Ishikawa (cell line): ENCODE measurements around the gene RALGPS2.

ENCODE experiments used
- CEBPB ChIP-seq: IDR thresholded peaks from 2 replicates; pipeline ENCODE4 v1.6.1; 2012
- CREB1 ChIP-seq: IDR thresholded peaks from 2 replicates; pipeline ENCODE4 v1.6.1; 2012; ENCODE audit warnings: low read depth
- EGR1 ChIP-seq: IDR thresholded peaks from 2 replicates; pipeline ENCODE4 v1.6.1; 2012
- EP300 ChIP-seq: IDR thresholded peaks from 2 replicates; pipeline ENCODE4 v1.6.1; 2012; ENCODE audit warnings: borderline replicate concordance
- FOXM1 ChIP-seq: IDR thresholded peaks from 2 replicates; pipeline ENCODE4 v1.6.1; 2012; ENCODE audit warnings: low read depth, borderline replicate concordance
- MAX ChIP-seq: IDR thresholded peaks from 2 replicates; pipeline ENCODE4 v1.6.1; 2012
- NFIC ChIP-seq: IDR thresholded peaks from 2 replicates; pipeline ENCODE4 v1.6.1; 2012
- RAD21 ChIP-seq: IDR thresholded peaks from 2 replicates; pipeline ENCODE4 v1.6.1; 2012; ENCODE audit warnings: low read depth
- TAF1 ChIP-seq: IDR thresholded peaks from 2 replicates; pipeline ENCODE4 v1.6.1; 2012; ENCODE audit warnings: low read depth, mild to moderate bottlenecking
- TCF12 ChIP-seq: IDR thresholded peaks from 2 replicates; pipeline ENCODE4 v1.6.1; 2012; ENCODE audit warnings: low read depth
- TEAD4 ChIP-seq: IDR thresholded peaks from 2 replicates; pipeline ENCODE4 v1.6.1; 2012
- YY1 ChIP-seq: IDR thresholded peaks from 2 replicates; pipeline ENCODE4 v1.6.1; 2012; ENCODE audit warnings: low read depth
- ZBTB7A ChIP-seq: IDR thresholded peaks from 2 replicates; pipeline ENCODE4 v1.6.1; 2012; ENCODE audit warnings: low read depth
- TF ChIP-seq, protein P1 (sequence below): IDR thresholded peaks from 2 replicates; pipeline ENCODE4 v1.6.1; 2012
- TF ChIP-seq, protein P2 (sequence below): IDR thresholded peaks from 2 replicates; pipeline ENCODE4 v1.6.1; 2012; ENCODE audit warnings: low read depth, mild to moderate bottlenecking

The RALGPS2 gene

GRCh38 chr1:178874966-178875365, 149.9 kb downstream of the RALGPS2 start:
- TF ChIP-seq, protein P1, sequence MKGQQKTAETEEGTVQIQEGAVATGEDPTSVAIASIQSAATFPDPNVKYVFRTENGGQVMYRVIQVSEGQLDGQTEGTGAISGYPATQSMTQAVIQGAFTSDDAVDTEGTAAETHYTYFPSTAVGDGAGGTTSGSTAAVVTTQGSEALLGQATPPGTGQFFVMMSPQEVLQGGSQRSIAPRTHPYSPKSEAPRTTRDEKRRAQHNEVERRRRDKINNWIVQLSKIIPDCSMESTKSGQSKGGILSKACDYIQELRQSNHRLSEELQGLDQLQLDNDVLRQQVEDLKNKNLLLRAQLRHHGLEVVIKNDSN, result no peak
- TF ChIP-seq TCF12 (no peak), FOXM1 (no peak), TAF1 (no peak), EP300 (no peak), RAD21 (no peak), EGR1 (no peak), CREB1 (no peak), NFIC (no peak), YY1 (no peak), MAX (no peak), TEAD4 (no peak), CEBPB (no peak), ZBTB7A (no peak)
- TF ChIP-seq, protein P2, sequence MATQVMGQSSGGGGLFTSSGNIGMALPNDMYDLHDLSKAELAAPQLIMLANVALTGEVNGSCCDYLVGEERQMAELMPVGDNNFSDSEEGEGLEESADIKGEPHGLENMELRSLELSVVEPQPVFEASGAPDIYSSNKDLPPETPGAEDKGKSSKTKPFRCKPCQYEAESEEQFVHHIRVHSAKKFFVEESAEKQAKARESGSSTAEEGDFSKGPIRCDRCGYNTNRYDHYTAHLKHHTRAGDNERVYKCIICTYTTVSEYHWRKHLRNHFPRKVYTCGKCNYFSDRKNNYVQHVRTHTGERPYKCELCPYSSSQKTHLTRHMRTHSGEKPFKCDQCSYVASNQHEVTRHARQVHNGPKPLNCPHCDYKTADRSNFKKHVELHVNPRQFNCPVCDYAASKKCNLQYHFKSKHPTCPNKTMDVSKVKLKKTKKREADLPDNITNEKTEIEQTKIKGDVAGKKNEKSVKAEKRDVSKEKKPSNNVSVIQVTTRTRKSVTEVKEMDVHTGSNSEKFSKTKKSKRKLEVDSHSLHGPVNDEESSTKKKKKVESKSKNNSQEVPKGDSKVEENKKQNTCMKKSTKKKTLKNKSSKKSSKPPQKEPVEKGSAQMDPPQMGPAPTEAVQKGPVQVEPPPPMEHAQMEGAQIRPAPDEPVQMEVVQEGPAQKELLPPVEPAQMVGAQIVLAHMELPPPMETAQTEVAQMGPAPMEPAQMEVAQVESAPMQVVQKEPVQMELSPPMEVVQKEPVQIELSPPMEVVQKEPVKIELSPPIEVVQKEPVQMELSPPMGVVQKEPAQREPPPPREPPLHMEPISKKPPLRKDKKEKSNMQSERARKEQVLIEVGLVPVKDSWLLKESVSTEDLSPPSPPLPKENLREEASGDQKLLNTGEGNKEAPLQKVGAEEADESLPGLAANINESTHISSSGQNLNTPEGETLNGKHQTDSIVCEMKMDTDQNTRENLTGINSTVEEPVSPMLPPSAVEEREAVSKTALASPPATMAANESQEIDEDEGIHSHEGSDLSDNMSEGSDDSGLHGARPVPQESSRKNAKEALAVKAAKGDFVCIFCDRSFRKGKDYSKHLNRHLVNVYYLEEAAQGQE, result no peak

DNA sequence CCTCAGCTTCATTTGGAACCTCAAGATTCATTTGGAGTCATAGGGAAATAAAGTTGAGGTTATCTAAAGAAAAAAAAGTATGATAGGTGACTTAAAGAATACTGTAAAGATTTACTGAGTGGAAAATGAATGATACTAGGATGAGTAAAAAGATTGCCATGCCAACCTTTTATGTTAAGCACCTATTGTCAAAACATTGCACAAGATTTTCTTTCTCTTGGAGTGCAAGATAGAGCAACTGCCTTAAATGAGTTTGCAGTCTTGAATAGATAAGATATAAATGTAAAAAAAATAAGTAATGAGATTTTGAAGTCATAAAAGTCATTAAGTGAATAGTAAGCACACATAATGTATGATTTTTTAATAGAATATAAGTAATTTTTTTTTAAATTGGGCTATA, 150.9 kb downstream of the RALGPS2 start:
- no peak for TF ChIP-seq TCF12
- TF ChIP-seq, protein P1, result no peak
- TF ChIP-seq ZBTB7A, result no peak
- TF ChIP-seq, protein P2, result no peak
- TF ChIP-seq MAX, result no peak
- TF ChIP-seq EP300, result no peak
- TF ChIP-seq YY1, result no peak
- no peak for TF ChIP-seq CREB1
- no peak for TF ChIP-seq CEBPB
- TF ChIP-seq TAF1, result no peak
- no peak for TF ChIP-seq TEAD4
- no peak for TF ChIP-seq RAD21
- no peak for TF ChIP-seq FOXM1
- TF ChIP-seq NFIC, result no peak
- TF ChIP-seq EGR1, result no peak

- TF ChIP-seq, protein P2, result no peak
- TF ChIP-seq TAF1 (no peak), YY1 (no peak), MAX (no peak), CEBPB (no peak), RAD21 (no peak), NFIC (no peak), CREB1 (no peak), EP300 (no peak), TCF12 (no peak)
These were observed 152.9 kb downstream of the RALGPS2 start for GRCh38 chr1:178877896-178878295.

GRCh38 chr1:178881950-178882349, 156.9 kb downstream of the RALGPS2 start:
- TF ChIP-seq, protein P2, result no peak
- TF ChIP-seq CREB1, result no peak
- no peak for TF ChIP-seq ZBTB7A
- TF ChIP-seq EGR1, result no peak
